Right forelimb (tissue), 1 donor: ENCODE data around the gene PSMD12.
A peak's percentile ranks its signal among the peaks of the same experiment; 100 is the strongest.
"Not testable (repeated sequence)": the region's sequence is repeated elsewhere in the genome, so short reads cannot be mapped to it uniquely, and the experiment has no call there.

Experiments used
- DNase-seq: peaks from one replicate; pipeline ENCODE4 v3.0.0-alpha.2; 2018

Gene PSMD12

DNA sequence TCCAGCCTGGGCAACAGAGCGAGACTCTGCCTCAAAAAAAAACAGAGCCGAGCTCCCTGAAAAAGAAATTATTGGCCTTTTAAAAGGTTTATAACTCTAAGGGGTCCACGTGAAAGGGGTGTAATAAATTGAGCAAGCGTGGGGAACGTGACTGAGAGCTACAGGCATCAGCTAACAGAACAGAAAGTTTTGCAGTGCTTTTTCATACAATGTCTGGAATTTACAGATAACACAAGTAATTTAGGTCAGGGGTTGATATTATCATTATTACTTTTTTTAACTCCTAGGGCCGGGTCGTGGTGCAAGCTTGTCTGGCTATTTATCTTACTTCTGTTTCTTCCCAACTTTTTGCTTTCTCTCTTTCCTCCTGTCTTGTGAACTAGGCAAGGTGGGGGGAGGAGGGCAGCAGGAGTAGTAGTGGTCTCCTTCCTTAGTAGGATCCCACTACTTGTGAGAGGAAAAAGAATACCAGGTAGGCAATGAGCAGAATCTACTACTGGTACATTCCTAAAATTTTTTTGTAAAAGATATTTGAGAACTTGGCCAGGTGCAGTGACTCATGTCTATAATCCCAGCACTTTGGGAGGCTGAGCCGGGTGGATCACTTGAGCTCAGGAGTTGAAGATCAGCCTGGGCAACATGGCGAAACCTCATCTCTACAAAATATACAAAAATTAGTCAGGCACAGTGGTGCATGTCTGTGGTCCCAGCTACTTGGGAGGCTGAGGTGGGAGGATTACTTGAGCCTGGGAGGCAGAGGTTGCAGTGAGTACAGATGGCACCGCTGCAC is 60.7 kb downstream of the PSMD12 start:
- not testable (repeated sequence) for DNase-seq

DNA sequence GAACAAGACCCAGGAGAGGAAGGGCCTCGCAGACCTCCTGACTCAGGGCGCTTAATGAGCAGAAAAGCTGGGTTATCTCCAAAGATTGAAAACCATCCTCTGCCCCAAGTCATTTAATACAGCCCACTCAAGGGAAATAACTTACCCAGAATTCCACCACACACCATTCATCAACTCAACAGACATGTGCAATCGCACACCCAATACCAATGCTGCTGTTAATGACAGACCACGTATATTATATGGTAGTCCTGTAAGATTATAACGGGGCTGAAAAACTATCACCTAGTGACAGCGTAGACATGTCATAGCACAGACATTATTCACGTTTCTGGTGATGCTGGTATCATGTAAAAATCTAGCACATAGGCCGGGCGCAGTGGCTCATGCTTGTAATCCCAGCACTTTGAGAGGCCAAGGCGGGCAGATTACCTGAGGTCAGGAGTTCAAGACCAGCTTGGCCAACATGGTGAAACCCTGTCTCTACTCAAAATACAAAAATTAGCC is 68.9 kb downstream of the PSMD12 start:
- DNase-seq: no peak

DNA sequence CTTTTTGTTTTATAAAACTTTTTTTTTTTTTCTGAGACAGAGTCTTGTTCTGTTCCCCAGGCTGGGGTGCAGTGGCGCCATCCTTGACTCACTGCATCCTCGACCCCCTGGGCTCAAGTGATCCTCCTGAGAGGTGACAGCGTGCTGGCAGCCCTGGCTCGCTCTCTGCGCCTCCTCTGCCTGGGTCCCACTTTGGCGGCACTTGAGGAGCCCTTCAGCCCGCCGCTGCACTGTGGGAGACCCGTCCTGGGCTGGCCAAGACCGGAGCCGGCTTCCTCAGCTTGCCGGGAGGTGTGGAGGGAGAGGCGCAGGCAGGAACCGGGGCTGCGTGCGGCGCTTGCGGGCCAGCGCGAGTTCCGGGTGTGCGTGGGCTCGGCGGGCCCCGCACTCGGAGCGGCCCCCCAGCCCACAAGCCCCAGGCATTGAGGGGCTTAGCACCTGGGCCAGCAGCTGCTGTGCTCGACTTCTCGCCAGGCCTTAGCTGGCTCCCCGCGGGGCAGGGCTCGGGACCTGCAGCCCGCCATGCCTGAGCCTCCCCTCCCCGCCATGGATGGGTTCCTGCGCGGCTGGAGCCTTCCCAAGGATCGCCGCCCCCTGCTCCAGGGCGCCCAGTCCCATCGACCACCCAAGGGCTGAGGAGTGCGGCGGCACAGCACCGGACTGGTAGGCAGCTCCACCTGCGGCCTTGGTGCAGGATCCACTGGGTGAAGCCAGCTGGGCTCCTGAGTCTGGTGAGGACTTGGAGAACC is 71.8 kb downstream of the PSMD12 start:
- no peak for DNase-seq

DNA sequence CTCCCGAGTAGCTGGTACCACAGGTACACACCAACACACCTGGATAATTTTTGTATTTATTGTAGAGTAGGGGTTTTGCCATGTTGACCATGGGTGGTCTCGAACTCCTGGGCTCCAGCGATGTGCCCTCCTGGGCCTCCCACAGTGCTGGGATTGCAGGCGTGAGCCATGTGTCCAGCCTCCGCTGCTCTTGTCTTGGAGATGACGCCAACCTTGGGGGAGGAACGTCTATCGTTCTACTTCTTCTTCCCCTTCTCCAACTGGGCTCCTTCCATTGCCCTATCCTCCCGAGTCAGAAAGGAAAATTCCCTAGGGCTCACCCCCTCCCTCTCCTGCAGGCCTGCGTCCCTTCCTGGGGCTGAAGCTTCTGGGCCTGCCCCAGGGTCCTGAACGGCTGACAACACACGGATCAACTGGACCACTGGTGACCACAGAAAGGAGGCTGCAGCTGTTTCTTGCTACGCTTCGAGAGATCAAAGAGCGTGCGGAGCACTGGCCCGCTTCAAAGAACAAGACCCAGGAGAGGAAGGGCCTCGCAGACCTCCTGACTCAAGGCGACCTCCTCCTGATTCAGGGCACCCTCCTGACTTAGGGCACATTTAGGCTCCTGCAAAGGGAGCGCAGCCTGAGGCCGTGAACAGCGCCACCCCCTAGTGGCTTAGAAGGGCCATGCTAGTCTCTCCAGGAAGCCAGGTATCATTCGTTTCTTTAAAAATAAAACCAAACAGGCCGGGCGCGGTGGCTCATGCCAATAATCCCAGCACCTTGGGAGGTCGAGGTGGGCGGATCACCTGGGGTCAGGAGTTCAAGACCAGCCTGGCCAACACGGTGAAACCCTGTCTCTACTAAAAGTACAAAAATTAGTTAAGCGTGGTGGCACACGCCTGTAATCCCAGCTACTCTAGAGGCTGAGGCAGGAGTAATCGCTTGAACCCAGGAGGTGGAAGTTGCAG is 72.8 kb downstream of the PSMD12 start:
- DNase-seq: peak; percentile 58

DNA sequence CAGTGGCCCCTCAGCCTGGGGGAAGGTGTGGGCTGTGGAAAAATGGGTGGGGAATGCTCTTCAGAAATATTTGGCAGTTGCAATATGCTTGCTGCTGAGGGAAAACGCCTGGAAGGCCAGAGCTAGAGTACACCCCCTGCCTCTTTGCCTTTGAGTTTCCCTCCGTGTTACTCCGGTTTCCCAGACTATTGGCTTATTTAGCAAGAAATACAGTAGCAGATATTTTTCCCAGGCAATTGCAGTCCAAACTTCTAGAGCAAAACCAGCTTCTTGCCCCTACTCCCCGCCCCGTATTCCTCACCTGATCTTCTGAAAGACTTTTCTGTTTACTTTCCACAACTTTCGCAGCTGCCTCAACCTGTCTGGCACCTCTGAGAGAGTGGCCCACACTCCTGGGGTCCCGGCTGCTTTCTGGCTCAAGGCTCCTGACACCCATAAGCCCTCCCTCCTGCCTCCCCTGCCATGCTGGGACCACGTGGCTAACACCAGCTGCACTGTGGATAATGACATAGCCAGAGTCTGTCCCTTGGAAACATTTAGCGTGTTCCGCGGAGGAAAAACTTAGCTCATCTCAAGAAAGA is 75.6 kb downstream of the PSMD12 start:
- DNase-seq: peak; percentile 70

DNA sequence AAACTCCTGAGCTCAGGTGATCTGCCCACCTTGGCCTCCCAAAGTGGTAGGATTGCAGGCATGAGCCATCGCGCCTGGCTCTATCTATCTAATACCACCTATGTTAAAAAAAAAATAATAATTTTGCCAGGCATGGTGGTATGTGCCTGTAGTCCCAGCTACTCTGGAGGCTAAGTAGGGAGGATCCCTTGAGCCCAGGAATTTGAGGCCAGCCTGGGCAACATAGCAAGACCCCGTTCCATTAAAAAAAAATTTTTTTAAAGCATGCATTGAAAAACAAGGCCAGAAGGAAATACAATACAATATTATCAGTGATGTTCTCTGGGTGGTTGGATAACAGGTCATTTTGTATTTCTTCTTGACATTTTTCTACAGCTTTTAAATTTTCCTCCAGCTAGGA is 76.1 kb downstream of the PSMD12 start:
- no peak for DNase-seq

DNA sequence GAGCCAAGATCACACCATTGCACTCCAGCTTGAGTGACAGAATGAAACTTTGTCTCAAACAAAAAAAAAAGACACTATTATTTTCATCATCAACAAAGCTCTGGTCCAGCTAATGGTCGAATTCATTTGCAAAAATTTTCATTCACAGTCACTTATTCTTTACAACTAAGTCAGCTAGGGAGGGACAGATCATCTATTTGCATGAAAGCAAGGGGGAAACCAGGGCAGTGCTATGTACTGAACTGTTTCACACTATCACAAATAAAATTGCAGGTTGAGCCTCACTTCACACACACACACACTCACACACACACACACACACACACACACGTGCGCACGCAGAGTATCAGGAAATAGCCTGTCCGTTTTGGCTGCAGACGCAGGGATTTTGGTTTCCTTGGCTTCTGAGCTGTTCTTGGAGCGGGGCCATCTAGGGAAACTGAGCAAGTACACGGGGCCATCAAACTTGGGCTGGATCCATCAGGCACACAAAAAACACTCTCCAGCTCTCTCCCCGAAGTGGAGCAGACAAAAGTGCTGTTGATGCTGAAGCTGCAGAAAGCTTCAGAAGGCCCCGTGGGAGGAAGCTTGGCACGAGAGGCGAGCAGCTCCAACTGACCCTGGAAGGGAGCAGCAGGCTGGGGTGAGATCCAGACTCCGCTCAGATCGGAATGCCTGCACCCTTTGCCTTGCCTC is 77.0 kb downstream of the PSMD12 start:
- DNase-seq: peak; percentile 90
